SJSA1 (cell line): ENCODE data around the gene MMP3. TPM values are rescaled to one million over a fixed set of nuclear protein-coding genes. Genes with fewer than 3 reads are reported as not detected.
"Not testable (repeated sequence)": the region's sequence is repeated elsewhere in the genome, so short reads cannot be mapped to it uniquely, and the experiment has no call there.

ENCODE experiments used
- DNase-seq, 2 experiments: peaks; one replicate each; pipeline ENCODE4 v3.0.0-alpha.2; 2015 to 2020; ENCODE audit warnings: low spot score in 2 of 2, low read depth in 1 of 2
- H3K27ac ChIP-seq: fragments of 250-450 bp; sonication (Bioruptor Pico); 2 replicates; pipeline ENCODE4 v1.5.1; 2020; ENCODE audit warnings: mild to moderate bottlenecking, moderate library complexity
- H3K27me3 ChIP-seq: fragments of 250-450 bp; sonication (Bioruptor Pico); replicated peaks from 2 replicates; pipeline ENCODE4 v1.5.1; 2020; ENCODE audit warnings: mild to moderate bottlenecking, moderate library complexity
- H3K36me3 ChIP-seq: fragments of 250-450 bp; sonication (Bioruptor Pico); 2 replicates; pipeline ENCODE4 v1.5.1; 2020; ENCODE audit warnings: mild to moderate bottlenecking
- H3K4me1 ChIP-seq: fragments of 250-450 bp; sonication (Bioruptor Pico); replicated peaks from 2 replicates; pipeline ENCODE4 v1.6.1; 2021; ENCODE audit warnings: mild to moderate bottlenecking
- H3K4me3 ChIP-seq: fragments of 250-450 bp; sonication (Bioruptor Pico); 2 replicates; pipeline ENCODE4 v1.5.1; 2020; ENCODE audit warnings: mild to moderate bottlenecking
- H3K9me3 ChIP-seq: fragments of 250-450 bp; sonication (Bioruptor Pico); replicated peaks from 2 replicates; pipeline ENCODE4 v1.5.1; 2020; ENCODE audit warnings: mild to moderate bottlenecking
- total RNA-seq: library from RNA; depleted of rRNA; stranded (reverse); fragments of >200 nt; shearing (Covaris generic); gene quantifications from 2 replicates; pipeline ENCODE4 v1.2.3, GENCODE V29; 2014; rRNA removed

Gene MMP3
- 0.32 and 0.60 TPM in 2 replicates for total RNA-seq

DNA sequence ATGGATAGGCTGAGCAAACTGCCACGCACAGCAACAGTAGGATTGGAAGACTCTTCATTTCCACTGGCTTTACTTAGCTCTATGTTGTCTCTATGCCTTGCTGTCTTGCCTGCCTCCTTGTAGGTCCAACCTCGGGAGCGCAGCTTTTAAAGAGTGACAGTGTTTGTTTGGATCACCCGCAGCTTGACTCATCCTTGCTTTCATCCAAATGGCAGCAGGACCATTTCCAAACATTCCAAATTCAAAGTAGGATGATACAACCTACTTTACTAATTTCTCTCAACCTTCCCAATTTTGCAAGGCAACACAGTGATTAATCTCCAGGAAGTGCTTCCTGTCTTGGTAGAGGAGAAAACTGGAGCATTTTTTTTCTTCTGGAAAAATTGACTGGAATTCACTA lies at the start of gene MMP3:
MMP3 (minus strand) TSS at position 121 of the 400 bp plus-strand sequence; CDS start at position 58, 63 bp downstream.
- no peak within 1 kb of the TSS for H3K4me3 ChIP-seq
- H3K27ac ChIP-seq: no peak within 1 kb of the TSS
- H3K9me3 ChIP-seq: no peaks in the 10 kb centered on the region
- no peaks in the 10 kb centered on the region for H3K27me3 ChIP-seq
- peak in 1 of 2 experiments; percentile 39 for DNase-seq
- peaks cover 5% of the 10 kb centered on the region; the same call in 1 of the 2 replicates for H3K4me1 ChIP-seq
- H3K36me3 ChIP-seq: no peaks in the 10 kb centered on the region

DNA sequence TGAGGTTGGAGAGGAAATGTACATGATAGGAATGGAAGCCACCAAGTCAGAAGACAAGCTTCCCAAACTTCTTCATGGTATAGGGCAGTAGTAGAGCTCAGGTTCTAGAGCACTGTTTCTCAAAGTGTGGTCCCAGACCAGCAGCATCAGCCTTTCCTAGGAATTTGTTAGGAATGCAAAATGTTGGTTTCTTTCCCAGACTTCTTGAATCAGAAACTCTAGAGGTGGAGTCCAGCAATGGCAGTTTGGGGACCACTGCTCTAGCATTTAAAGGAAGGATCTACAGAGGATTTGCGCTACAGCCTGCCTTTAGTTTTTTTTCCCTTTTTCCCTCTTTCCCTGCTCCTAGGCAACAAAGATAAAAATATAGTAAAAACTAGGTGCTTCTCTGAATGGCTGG lies 48.3 kb upstream of the MMP3 start:
- no peak overlapping the region for H3K4me3 ChIP-seq
- no peak overlapping the region for H3K27ac ChIP-seq
- no peak for DNase-seq
- no peaks in the 10 kb centered on the region for H3K27me3 ChIP-seq
- H3K36me3 ChIP-seq: no peaks in the 10 kb centered on the region
- no peaks in the 10 kb centered on the region for H3K4me1 ChIP-seq
- no peaks in the 10 kb centered on the region for H3K9me3 ChIP-seq

DNA sequence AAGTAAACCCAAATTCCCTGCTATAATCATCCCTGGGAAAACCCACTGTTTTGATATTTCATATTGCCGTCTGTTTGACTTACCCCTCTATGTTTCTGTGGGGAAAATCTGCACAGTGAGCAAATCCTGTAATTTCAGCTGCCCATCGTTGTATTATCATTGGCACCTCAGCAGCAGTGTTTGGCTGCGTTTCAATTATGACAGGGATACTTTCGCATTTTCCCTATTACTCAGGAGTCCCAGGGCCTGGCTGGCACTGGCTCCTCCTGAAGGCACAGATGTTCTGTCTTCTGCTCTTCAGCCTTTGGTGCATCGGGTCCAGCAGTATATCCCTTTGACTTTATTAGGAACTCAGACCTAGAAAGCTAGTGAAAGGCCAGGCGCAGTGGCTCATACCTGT lies 43.6 kb upstream of the MMP3 start:
- Histone ChIP-seq H3K27me3 (no peaks in the 10 kb centered on the region), H3K4me3 (no peak overlapping the region), H3K4me1 (no peaks in the 10 kb centered on the region), H3K36me3 (no peaks in the 10 kb centered on the region), H3K27ac (no peak overlapping the region), H3K9me3 (no peaks in the 10 kb centered on the region)
- DNase-seq: no peak

DNA sequence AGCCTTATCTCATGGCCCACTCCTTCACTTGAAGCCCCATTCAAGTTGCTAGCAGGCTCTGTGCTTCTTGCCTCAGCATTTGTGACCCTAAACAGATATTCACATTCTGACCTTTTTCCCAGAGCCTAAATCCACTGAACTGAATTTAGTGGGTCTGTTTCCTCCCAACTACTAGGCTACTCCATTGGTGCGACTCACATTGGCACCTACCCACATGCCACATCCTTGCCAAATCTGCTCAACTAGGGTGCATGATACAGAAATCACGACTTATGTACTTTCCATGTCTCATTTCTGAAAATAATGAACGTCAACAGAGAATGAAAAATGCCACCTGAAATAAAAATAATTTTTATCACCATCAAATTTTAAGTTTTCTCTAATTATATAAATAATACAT lies 39.7 kb upstream of the MMP3 start:
- Histone ChIP-seq H3K36me3 (no peaks in the 10 kb centered on the region), H3K27me3 (no peaks in the 10 kb centered on the region), H3K27ac (no peak overlapping the region), H3K4me1 (no peaks in the 10 kb centered on the region), H3K4me3 (no peak overlapping the region), H3K9me3 (no peaks in the 10 kb centered on the region)
- no peak for DNase-seq

DNA sequence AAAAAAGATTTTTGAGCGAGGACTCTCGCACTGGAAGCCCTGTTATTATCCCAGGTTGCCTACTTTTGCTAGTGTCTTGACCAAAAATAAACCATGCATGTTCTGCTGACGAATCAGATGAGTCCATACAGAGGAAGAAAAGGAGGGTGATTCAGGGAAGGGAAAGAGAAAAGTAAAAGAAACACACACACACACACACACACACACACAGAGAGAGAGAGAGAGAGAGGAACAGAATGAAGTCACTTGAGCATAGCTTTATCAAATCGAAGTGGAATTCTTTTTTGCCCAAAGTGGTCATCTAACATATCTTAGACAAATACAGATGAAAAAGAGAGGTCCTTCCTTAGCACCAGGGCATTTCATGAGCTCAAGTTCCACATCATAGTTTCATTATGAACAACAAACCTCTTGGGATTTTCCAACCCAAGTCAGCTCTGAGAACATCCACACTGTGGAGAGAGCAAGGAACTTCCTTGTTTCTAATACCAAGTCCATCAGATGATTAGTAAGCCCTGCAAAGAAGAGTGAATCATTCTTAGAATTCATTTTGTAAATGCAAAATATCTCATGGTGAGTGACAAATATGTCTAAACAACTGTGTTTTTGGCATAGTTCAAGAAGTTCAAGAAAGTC lies 39.1 kb upstream of the MMP3 start:
- Histone ChIP-seq H3K27me3 (no peaks in the 10 kb centered on the region), H3K4me3 (no peak overlapping the region), H3K36me3 (no peaks in the 10 kb centered on the region), H3K27ac (no peak overlapping the region), H3K4me1 (no peaks in the 10 kb centered on the region), H3K9me3 (no peaks in the 10 kb centered on the region)
- no peak for DNase-seq

DNA sequence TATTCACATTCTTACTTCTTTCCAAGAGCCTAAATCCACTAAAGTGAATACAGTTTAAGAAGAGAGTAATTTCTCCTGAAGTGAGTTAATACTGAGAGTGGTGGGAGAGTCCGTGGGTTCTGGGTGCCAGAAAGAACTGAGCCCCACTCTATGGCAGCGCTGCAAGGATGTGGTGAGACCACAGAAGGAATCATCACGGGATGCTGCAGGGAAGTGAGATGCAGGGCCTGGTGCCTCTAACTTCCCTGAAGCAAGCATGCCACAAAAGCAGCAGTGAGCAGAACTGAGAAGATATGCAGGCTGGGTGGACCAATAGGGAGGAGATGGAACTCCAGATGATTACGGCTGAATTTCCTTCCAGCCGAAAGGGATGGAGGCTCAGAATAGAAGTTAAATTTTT lies 36.4 kb upstream of the MMP3 start:
- no peaks in the 10 kb centered on the region for H3K4me1 ChIP-seq
- no peak overlapping the region for H3K27ac ChIP-seq
- H3K27me3 ChIP-seq: no peaks in the 10 kb centered on the region
- DNase-seq: no peak
- no peak overlapping the region for H3K4me3 ChIP-seq
- H3K9me3 ChIP-seq: no peaks in the 10 kb centered on the region
- H3K36me3 ChIP-seq: no peaks in the 10 kb centered on the region

DNA sequence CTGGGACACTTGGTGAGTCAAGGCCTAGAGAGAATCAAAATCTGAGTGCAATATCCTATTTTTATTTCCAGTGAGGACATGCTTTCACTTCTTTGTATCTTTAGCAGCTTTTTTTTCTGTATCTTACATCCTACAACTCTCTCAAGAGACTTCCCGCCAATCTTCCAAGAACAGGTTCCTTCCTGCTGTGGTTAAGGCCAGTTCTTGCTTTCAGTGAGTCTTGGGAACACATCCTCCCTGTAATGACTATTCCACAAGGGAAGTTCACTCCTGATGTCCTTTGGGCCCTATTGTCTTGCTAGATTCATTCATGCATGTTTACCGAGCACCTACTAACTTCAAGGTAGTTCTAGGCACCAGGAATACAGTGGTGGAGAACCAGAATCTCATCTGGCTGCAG lies 35.2 kb upstream of the MMP3 start:
- H3K27me3 ChIP-seq: no peaks in the 10 kb centered on the region
- DNase-seq: no peak
- H3K4me3 ChIP-seq: no peak overlapping the region
- H3K36me3 ChIP-seq: no peaks in the 10 kb centered on the region
- no peak overlapping the region for H3K27ac ChIP-seq
- no peaks in the 10 kb centered on the region for H3K9me3 ChIP-seq
- no peaks in the 10 kb centered on the region for H3K4me1 ChIP-seq

DNA sequence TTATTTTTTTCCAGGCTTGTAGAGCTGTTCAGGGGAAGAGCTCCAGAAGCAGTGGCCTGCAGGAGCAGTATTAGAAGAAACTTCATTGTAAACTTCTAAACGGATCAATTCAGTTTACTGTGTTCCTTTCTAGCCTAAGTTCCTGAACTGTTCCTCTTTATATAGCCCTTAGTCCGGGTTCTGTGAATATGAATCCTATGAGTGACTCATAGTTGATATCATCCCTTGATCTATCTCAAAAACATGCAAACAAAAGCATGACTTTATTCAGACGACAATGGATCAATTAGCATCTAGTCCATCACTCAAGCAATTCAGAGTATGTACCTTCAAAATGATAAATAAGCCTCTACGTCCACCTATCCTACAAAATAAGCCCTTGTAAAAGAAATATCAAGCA lies 31.4 kb upstream of the MMP3 start, which contains the start of gene MMP12:
MMP12 (minus strand) TSS at position 131 of the 400 bp plus-strand sequence; CDS start at position 86, 45 bp downstream.
- Histone ChIP-seq H3K4me3 (no peak within 1 kb of the TSS), H3K27me3 (no peaks in the 10 kb centered on the region), H3K9me3 (no peaks in the 10 kb centered on the region), H3K4me1 (no peaks in the 10 kb centered on the region), H3K27ac (no peak within 1 kb of the TSS), H3K36me3 (no peaks in the 10 kb centered on the region)
- DNase-seq: no peak

DNA sequence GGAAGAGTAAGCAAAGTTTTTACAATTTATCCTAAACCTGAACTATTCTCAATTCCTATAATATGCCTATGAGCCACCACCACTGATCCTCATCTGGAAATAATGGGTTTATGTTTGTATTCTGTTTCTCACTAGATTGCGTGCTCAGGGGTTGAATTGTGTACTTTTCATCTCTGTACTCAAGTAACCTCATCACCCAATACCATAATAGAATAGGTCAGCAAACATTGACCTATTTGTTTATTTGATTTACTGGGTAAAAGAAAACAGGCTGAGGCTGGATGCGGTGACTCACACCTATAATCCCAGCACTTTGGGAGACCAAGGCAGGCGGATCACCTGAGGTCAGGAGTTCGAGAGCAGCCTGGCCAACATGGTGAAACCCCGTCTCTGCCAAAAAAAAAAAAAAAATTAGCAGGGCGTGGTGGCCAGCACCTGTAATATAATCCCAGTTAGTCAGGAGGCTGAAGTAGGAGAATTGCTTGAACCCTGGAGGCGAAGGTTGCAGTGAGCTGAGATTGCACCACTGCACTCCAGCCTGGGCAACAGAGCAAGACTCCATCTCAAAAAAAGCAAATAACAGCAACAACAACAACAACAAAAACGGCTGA lies 26.1 kb upstream of the MMP3 start:
- not testable (repeated sequence) for H3K9me3 ChIP-seq, H3K4me1 ChIP-seq, H3K27ac ChIP-seq, H3K4me3 ChIP-seq, H3K27me3 ChIP-seq, H3K36me3 ChIP-seq
- DNase-seq: peak; percentile 34 to 44

DNA sequence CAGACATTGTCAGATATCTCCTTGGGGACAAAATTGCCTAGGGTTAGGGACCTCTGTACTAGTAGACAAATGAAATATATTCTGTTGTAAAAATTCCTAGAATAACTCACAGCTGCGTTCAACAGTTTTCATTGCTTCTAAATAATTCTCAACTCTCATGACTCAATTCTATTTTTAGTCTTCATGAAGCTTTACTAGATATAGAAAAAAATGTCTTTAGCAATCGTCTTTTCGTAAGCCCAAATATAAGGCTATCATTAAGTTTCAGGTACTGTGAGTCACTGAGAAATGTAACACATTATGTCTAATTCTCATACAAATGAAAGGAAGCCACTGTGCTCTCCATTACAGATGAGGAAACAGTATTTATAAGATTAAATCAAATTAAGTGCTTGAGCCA lies 24.9 kb upstream of the MMP3 start:
- no peak for DNase-seq
- H3K4me1 ChIP-seq: peaks cover 10% of the 10 kb centered on the region
- H3K36me3 ChIP-seq: no peaks in the 10 kb centered on the region
- no peaks in the 10 kb centered on the region for H3K27me3 ChIP-seq
- no peaks in the 10 kb centered on the region for H3K9me3 ChIP-seq
- 0 out of 2 replicates have a peak overlapping the region, but pooled peaks have one; percentile 17 for H3K27ac ChIP-seq
- no peak overlapping the region for H3K4me3 ChIP-seq

DNA sequence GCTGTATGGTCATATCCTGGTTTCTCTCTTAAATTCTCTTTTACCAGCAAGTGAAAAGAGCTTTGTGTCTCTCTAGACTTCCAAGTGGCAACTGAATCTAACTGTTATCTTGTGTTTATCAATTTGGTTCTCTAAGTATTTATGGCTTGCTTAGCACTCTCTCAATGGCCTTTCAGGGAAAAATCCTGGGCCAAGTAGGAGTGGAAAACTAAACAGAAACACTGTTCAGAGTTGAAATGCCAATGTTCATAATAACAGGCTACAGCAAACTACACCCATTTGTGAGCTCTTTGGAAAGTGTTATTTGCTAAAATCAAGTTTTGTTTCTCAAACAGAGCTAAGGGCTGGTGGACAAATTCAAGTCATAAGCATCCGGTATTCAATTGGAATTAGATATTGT lies 21.3 kb upstream of the MMP3 start:
- Histone ChIP-seq H3K27ac (no peak overlapping the region), H3K9me3 (no peaks in the 10 kb centered on the region), H3K36me3 (no peaks in the 10 kb centered on the region), H3K4me1 (peaks cover 10% of the 10 kb centered on the region), H3K27me3 (no peaks in the 10 kb centered on the region), H3K4me3 (no peak overlapping the region)
- DNase-seq: no peak

DNA sequence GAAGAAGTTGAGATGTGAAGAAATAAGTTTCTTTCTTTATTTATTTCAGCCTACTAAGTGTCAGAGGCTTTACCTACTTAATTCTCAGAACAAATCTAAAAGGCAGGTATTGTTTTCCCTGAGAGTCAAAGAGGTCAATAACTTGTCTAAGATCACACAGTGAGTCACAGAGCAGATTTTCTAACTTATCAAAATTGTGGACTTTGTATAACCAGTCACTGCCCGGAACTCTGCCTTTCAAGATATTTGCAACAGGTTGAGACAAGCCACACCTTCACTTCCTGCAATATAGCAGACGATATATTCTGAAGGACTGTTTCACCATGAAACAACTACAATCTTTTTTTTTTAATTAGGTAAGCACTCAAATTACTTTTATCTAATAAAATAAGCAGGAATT lies 10.5 kb upstream of the MMP3 start:
- DNase-seq: no peak

DNA sequence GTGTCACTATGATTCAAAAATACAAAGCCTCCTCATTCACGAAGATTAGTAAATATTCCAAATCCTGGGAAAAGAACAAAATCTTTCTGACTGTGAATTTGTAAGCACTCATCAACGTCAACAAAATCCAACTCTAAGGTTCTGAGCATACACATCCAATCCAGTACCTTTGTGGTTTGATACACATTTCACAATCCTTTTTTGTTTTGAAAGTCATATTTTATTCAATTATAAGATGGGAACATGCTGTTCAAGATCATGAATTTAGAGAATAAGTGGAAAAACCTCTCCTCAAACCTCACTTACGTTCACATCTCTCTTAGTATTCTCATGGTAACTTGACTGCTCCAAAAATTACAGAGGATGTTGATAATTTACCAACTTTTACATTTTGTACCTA lies 9.6 kb upstream of the MMP3 start:
- no peak for DNase-seq
- no peaks in the 10 kb centered on the region for H3K36me3 ChIP-seq
- H3K9me3 ChIP-seq: no peaks in the 10 kb centered on the region
- H3K4me1 ChIP-seq: peaks cover 12% of the 10 kb centered on the region
- no peak overlapping the region for H3K4me3 ChIP-seq
- no peak overlapping the region for H3K27ac ChIP-seq
- H3K27me3 ChIP-seq: no peaks in the 10 kb centered on the region

More for the DNA sequence above, 10.5 kb upstream of the MMP3 start:
- Histone ChIP-seq H3K36me3 (no peaks in the 10 kb centered on the region), H3K4me1 (peaks cover 12% of the 10 kb centered on the region), H3K4me3 (no peak overlapping the region), H3K9me3 (no peaks in the 10 kb centered on the region), H3K27me3 (no peaks in the 10 kb centered on the region), H3K27ac (no peak overlapping the region)

DNA sequence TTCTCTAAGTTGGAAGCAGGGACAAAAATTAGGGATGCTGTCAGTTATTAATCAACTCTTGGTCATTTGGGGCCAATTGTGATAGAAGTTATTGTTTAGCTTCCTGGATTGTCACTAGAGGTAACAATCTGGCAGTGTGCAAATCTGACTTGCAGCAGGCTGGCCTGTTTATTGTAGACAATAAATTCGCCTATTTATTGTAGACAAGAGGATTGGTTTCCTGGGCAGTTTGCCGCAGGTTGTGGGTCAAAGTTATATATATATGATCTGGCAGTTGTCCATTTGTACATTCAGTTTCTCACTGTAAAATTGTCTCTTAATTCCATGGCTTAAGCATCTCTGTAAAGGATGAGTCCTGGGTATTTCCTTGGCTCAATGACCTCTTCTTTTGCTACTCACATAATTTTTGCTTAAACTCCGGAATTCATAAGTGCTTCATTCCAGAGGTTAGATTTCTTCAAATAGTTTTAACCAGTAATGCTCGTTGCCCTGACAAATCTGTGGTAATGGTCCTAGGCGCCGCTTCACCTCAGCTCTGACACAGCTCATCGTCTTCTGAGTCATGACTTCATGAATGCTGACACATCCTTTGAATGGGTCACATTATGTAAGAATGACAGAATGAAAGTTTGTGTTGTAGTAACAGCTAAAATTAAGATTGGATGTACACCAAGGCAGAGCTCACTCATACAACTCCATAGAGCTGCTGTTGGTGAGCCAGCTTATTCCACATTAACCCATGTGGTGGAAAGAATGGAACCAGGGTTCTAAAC lies 7.8 kb upstream of the MMP3 start:
- Histone ChIP-seq H3K36me3 (no peaks in the 10 kb centered on the region), H3K4me1 (peaks cover 12% of the 10 kb centered on the region), H3K27me3 (no peaks in the 10 kb centered on the region), H3K9me3 (no peaks in the 10 kb centered on the region), H3K27ac (no peak overlapping the region; the same call in 1 of the 2 replicates), H3K4me3 (no peak overlapping the region)
- peak; percentile 31 to 48 for DNase-seq
